ENCODE measurements around the gene PEX10.

The PEX10 gene

DNA sequence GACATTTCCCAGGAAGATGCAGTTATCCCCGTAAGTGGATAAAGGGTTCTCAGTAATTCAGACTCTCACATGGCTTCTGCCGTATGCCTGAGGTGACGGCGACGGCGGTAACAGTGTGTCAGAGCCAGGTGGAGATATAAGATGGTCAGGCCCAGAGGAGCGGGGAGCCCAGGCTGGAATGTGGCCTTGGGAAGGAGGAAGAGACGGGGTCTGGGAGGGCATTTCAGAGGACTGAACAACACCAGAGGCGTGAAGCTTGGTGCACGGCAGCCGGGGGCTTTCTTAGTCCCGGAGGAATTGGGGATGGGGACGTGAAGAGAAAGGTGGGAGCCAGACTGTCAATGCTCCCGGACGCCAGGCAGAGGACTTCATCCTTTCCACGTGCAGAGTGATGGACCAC is 19.7 kb downstream of the PEX10 start:
- Mint-ChIP-seq H3K27me3 (ENCODE audit: low read depth, poor library complexity) (peaks cover 8% of the 10 kb centered on the region), H3K36me3 (ENCODE audit: low read depth) (peaks cover 30% of the 10 kb centered on the region), H3K4me1 (peaks cover 33% of the 10 kb centered on the region), H3K27ac (peak overlapping the region; percentile 60), H3K9me3 (no peaks in the 10 kb centered on the region), H3K4me3 (peak overlapping the region; percentile 91)
- no peak for DNase-seq
- TF ChIP-seq, protein P1, sequence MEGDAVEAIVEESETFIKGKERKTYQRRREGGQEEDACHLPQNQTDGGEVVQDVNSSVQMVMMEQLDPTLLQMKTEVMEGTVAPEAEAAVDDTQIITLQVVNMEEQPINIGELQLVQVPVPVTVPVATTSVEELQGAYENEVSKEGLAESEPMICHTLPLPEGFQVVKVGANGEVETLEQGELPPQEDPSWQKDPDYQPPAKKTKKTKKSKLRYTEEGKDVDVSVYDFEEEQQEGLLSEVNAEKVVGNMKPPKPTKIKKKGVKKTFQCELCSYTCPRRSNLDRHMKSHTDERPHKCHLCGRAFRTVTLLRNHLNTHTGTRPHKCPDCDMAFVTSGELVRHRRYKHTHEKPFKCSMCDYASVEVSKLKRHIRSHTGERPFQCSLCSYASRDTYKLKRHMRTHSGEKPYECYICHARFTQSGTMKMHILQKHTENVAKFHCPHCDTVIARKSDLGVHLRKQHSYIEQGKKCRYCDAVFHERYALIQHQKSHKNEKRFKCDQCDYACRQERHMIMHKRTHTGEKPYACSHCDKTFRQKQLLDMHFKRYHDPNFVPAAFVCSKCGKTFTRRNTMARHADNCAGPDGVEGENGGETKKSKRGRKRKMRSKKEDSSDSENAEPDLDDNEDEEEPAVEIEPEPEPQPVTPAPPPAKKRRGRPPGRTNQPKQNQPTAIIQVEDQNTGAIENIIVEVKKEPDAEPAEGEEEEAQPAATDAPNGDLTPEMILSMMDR (IDR thresholded peaks at IDR 0.05): no peak

DNA sequence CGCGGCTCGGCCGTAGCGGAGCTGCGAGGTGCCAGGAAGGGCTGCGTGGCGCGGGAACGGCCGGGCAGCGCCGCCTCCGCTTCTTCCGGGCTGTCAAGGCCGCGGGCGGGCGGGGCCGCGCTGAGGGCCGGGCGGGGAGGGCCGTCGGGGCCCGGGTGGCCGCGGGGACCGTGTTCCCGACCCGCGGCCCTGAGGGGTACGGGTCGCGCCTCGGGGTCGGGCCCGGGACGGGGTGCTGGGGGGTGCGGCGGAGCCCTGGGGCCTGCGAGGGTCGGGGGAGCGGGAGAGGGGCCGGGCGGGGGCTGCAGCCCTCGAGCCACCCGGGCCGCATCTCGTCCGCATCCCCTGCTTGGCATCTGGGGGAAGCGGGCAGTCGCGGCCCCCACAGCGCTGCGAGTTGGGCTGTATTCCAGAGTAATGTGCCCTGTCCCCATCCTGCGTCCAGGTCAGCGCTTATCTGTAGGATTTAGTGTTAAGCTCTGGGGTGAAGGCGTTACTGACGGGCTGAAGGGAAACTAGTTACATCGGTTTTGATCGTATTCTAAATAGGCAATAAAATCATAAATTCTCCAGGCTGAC is 20.3 kb downstream of the PEX10 start:
- Mint-ChIP-seq H3K4me3 (peak overlapping the region; percentile 91), H3K4me1 (peaks cover 33% of the 10 kb centered on the region), H3K36me3 (ENCODE audit: low read depth) (peaks cover 25% of the 10 kb centered on the region), H3K27me3 (ENCODE audit: low read depth, poor library complexity) (peaks cover 7% of the 10 kb centered on the region), H3K27ac (peak overlapping the region; percentile 39), H3K9me3 (no peaks in the 10 kb centered on the region)
- TF ChIP-seq, protein P1 (IDR thresholded peaks at IDR 0.05): no peak
- DNase-seq: peak; percentile 34

DNA sequence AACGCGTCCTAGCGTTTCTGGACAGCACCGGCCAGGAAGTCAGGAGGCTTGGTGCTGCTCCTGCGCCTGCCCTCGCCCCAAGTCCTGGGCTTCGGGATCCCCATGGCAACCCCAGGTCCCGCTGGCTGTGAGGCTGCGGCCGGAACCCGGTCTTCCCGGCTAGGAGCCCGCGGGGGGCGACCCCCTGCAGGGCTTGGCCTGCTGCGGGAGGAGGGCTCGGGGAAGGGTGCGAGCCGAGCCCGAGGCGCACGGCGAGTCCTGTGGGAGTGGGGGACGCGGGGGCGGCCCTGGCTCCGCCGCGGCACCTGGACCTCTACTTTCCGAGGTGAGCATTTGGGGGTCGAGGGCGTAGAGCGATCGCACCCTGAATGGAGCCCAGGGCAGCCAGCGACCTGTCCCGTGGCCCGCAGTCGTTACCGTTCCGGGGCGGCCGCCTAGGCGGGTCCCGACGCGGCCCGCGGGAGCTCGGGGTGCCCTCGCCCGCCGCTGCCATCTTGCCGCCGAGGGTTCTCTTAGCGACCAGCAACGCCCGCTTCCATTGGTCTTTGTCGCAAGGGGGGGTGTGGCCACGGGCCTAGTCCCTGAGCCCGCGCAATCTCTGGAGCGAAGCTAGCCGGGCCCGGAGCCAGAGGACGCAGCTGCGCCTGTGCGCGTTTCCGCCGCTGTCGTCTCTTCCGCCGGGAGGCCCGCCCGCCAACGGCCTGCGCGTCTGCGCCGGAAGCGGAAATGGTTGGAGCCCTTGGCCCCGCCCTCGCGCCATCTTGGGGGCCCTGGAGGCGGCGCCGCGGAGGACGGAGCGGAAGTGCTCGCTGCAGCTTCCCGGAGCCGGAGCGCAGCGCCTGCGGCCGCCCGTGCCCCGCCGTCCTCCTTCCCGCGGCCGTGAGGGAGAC is 21.1 kb downstream of the PEX10 start, which contains the start of the genes MORN1 and RER1:
MORN1 (minus strand) TSS at position 514 of the 890 bp plus-strand sequence; CDS start at position 493, 21 bp downstream.
RER1 (plus strand) TSS at position 801 of the 890 bp plus-strand sequence. CDS start 3,950 bp downstream, outside the sequence.
- DNase-seq: peak; percentile 98
- TF ChIP-seq, protein P1 (IDR thresholded peaks at IDR 0.05): no peak
- H3K4me3 Mint-ChIP-seq: peak within 1 kb of the TSS; percentile 91
- H3K27me3 Mint-ChIP-seq (ENCODE audit: low read depth, poor library complexity): peaks cover 4% of the 10 kb centered on the region
- H3K36me3 Mint-ChIP-seq (ENCODE audit: low read depth): peaks cover 19% of the 10 kb centered on the region
- peaks cover 33% of the 10 kb centered on the region for H3K4me1 Mint-ChIP-seq
- H3K27ac Mint-ChIP-seq: peak within 1 kb of the TSS; percentile 60
- H3K9me3 Mint-ChIP-seq: no peaks in the 10 kb centered on the region

DNA sequence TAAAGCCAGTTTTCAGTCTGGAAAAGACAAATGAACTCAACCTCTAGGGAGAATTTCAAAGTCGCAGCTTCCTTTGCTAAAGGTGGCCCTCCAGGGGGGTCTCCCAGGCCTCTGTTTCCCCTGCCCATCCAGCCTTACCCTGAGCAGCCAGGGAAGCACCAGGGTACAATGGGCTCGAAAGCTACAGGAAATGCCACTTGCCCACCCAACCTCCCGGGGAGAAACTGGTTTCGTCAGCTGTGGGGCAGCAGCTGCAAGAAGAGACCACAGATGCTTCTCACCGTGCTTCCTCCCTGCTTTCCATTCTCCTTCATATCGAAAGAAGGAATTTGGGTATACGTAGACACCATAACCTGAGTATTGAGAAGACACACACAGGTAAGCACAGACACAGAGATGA is 22.7 kb downstream of the PEX10 start:
- H3K4me1 Mint-ChIP-seq: peaks cover 33% of the 10 kb centered on the region
- H3K9me3 Mint-ChIP-seq: no peaks in the 10 kb centered on the region
- TF ChIP-seq, protein P1 (IDR thresholded peaks at IDR 0.05): no peak
- peaks cover 4% of the 10 kb centered on the region for H3K27me3 Mint-ChIP-seq (ENCODE audit: low read depth, poor library complexity)
- DNase-seq: no peak
- H3K27ac Mint-ChIP-seq: no peak overlapping the region
- H3K4me3 Mint-ChIP-seq: peak overlapping the region; percentile 84
- peaks cover 14% of the 10 kb centered on the region for H3K36me3 Mint-ChIP-seq (ENCODE audit: low read depth)

DNA sequence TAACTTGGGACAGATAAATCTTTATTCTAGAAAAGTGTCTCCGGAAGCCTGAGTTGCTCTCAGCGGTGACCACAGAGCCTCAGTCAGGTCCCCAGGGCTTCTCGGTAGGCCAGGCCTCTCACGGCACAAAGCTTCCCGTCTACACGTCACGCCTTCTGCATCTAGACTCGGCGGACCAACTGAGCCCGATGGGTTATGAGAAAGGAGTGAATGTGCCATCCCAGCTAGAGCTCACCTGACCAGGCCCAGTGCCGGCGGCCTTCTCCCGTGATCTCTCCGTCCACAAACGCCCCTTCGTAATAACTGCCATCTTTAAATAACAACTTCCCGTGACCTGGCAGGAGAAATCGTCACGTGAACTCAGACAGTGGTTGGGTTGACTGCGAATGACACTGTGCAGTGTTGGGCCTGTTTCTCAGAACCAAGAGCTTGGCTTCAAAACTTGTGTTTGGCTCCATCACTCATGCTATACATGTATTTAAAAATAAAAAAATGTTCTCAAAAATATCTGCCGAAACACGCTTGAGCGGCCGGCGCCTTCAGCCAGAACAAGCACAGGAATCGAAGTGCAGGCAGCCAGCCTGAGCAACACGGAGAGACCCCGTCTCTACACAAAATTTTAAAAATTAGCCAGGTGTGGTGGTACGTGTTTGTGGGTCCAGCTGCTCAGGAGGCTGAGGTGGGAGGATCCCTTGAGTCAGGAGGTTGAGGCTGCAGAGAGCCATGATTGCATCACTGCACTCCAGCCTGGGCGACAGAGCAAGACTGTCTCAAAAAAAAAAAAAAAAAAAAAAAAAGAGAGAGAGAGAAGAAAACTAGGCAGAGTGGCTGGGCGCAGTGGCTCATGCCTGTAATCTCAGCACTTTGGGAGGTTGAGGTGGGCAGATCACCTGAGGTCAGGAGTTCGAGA is 24.1 kb downstream of the PEX10 start:
- peaks cover 2% of the 10 kb centered on the region for H3K27me3 Mint-ChIP-seq (ENCODE audit: low read depth, poor library complexity)
- peaks cover 24% of the 10 kb centered on the region for H3K4me1 Mint-ChIP-seq
- H3K9me3 Mint-ChIP-seq: no peaks in the 10 kb centered on the region
- H3K36me3 Mint-ChIP-seq (ENCODE audit: low read depth): peaks cover 9% of the 10 kb centered on the region
- no peak for DNase-seq
- H3K27ac Mint-ChIP-seq: no peak overlapping the region
- TF ChIP-seq, protein P1 (IDR thresholded peaks at IDR 0.05): no peak
- no peak overlapping the region for H3K4me3 Mint-ChIP-seq

Measured in nephron progenitor cell (in vitro differentiated cells).